GM19397 (cell line): ENCODE measurements around the gene HLCS.

Experiments used
- ATAC-seq: cut with Tn5 transposase; IDR thresholded peaks from one replicate; pipeline ENCODE4 v1.9.1; 2021; ENCODE audit warnings: mild to moderate bottlenecking, moderate library complexity; ENCODE audit not compliant: unreplicated experiment

The HLCS gene

DNA sequence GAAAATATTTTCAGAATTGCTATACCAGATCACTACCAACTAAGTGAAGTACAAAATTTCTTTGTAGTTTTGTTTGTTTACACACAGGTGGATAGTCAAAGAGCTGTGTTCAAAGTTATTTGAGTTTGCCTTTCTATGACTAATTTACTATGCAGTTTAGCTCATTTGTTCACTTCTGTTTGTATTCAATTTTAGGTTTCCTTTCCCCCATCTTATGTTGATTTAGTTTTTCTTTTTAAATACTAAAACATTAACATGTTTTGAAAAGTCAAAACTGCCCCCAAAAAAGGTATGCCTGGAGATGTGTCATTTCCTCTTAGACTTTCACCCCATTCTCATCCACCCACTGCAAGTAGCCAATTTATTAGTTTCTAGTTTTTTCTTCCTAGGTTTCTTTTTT lies 21.4 kb upstream of the HLCS start:
- no peak for ATAC-seq

DNA sequence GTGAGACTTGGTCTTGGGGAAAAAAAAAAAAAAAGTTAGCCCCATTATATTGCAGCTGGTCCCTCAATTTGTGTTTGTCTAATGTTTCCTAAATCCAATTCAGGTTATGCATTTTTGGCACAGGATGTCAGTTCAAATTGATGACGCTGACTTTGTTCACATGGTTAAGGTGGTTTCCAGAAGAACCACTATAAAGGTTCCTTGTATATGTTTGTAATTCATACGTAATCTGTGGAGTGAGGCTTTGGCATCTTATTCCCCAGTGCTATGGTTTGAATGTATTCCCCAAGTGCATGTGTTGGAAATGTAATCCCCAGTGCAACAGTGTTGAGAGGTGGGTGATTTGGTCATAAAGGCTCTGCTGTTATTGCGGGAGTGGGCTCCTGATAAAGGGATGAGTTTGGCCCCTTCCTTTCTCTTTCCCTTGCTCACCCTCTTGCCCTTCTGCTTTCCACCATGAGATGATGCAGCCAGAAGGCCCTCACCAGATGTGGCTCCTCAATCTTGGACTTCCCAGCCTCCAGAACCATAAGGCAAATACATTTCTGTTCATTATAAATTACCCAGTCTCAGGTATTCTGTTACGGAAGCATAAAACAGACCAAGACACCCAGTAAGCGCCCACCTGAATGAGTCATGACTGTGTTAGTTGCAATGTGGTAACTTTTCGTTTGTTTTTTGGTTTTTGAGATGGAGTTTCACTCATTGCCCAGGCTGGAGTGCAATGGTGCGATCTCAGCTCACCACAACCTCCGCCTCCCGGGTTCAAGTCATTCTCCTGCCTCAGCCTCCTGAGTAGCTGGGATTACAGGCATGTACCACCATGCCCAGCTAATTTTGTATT lies 19.5 kb upstream of the HLCS start:
- no peak for ATAC-seq

DNA sequence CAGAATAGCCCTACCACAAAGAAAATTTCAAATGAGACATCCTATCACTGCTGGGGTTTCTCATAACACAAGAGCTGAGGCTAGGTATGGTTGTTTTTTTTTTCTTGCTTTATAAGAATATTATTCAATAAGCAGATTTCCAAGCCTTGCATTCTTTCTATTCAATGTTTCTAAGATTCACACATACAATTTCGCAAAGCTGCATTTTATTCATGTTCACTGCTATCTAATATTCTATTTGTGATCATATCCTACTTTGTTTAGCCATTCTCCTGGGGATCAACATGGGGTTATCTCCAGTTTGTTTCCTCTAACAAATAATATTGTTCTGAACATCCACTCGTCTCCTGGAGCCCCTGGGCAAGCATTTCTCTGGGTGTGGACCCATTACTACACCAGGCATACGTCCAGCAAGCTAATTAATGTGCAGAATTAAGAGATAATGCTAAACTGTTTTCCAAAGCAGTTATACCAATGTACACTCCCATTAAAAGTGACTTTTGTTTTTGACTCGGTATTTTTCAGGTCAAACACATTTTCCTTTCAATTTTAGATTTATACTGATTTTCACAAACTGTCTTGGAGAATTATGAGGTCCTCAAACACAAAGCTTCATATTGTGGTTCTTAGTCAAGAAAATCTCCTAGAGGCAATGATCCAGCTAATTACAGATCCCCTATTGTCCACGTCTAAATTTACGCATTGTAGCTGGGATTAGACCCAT lies 15.7 kb upstream of the HLCS start:
- no peak for ATAC-seq

DNA sequence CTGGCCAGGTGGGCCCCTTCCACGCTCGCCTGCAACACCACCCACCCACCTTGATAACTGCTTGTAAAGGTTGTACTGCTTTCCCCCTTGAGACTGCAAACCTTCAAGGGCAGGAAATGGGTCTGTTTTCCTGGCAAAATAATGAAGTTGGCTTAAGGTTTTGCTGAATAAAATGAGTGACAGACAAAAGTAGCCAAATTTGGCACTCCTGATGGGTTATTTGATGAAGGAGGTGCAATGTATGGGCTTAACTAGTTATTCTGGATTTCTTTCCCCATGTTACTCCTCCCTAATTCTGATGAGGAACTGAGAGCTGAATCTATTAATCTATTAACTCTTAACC lies 14.6 kb upstream of the HLCS start:
- ATAC-seq: no peak

DNA sequence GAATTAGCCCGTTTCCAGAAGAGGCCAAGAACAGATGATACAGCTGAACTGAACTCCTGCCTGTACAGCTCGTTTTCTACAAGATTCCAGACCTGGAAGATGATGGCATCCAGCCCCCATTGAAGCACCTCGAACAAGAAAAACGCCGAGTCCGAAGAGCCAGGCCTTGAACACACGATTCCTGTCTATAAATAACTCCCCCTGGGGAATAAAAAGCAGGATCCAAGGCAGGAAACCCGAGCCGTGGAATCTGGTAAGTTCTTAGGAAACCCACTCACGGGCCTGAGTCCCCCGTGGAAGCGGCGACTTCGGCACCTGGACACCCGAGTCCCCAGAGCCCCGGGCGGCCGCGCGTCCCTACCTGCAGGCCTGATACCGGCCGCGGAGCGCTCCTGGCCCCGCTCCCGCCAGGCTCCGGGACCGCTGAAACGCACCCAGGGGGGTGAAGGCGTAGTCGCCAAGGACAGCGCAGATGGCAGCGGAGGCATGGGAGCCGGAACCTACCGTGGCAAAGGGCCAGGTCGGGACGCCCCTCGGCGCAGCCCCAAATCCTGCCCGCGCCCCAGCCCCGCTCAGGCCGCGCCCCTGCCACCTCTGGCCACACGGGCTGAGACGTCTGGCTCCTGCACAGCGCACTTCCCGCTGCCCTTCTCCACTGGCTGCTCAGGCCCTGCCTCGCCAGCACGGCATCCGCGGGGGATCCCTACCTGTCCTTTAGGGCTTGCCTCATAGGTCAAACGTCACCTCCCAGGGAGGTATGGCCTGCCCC lies 14.0 kb upstream of the HLCS start:
- no peak for ATAC-seq

DNA sequence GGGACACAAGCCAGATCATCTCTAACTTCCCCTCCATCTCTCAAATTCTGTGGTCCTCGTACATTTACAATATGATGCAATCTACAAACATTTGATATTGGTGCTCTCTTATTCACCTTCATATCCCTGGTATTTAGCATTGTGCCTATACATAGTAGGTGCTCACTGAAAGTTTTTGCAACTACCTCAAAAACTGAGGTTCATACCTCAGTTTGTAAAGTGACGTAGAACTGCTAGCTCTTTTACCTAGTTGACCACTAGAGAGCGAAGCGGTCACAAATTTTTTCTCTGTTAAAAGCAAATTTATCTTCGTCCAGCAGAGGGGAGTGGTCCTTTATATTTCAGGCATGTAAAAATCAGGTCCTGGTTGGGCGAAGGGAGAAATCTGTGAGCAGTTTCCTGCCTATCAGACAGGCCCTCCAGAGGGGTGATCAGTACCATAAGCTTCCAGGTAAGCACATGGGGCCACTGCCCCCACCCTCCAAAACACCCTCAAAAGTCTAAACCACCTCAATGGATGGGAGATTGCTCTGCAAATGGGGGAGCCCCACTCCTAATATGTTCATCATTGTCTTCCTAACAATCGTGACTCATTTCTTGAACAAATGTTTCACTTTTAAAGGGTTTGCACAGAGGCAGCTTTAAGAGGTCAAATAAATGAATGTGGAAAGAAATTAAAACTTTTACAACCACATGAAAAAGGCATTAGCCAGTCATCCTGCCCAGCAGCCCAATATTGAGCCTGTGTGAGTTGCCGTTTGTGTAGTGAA lies 10.6 kb upstream of the HLCS start:
- peak; percentile 57 for ATAC-seq

DNA sequence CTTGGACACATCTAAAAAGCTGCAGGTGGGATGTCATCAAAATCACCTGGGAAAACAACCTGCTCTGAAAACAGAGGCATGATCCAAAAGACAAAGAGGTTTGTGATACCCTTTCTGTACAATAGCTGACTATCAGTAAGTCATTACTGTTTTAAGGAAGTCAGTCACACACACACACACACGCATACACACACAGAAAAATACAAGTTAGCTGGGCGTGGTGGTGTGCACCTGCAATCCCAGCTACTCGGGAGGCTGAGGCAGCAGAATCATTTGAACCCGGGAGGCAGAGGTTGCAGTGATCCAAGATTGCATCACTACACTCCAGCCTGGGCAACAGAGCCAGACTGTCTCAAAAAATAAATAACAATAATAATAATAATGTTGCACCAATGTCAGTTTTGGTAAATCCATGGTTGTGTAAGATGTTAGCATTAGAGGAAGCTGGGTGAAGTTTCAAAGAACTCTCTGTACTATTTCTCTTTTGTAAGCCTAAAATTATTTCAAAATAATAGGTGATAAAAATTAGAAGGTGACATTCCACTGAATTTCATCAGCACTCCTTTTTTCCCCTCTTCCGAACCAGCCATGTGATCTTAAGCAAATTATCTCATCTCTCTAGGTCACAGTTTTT lies 9.9 kb upstream of the HLCS start:
- no peak for ATAC-seq

DNA sequence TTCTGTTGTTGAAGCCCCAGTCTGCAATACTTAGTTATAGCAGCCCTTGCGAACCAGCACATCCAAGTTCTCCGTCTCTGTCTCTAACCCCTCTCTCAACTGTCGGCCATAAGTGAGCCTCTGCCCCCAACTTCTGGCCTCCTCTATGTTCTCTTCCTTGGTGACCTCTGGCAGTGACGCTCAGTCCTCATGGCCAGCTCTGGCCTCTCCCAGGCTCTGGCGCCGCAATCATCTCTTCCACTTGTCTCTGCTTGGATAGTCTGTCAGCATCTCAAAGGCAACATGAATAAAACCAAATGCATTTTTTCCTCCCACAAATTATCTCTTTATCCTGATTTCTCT lies 8.4 kb upstream of the HLCS start:
- no peak for ATAC-seq

DNA sequence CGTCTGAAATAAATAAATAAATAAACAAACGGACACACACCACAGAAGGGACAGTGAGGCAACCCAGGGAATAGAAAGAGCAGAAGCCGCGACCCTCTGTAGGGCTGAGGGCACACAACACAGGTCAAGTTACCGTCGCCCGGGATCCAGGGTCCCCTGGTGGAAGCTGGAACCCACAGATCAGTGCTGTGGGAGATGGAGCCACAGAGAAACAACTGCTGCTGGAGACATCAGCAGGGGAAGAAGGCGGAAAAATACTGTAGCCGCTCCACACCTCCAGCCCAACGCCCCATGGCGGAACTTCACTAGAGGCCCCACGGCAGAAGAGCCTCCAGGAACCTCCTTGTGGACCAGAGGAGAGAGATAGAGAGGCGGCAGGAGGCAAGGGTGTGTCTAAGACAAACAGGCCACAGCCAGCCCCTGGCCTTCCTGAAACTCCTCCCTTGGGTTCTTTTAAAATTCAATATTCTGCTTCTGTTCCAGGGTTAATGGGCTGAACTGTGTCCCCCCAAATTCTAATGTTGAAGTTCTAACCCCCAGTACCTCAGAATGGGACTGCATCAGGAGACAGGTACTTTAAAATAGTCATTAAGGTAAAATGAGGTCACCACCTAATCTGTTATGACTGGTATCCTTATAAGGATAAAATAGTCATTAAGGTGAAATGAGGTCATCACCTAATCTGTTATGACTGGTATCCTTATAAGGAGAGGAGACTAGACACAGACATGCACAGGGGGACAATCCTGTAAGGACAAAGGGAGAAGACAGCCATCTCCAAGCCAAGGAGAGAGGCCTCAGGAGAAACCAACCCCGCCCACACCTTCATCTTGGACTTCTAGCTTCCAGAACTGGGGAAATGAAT lies 7.7 kb upstream of the HLCS start:
- ATAC-seq: no peak

DNA sequence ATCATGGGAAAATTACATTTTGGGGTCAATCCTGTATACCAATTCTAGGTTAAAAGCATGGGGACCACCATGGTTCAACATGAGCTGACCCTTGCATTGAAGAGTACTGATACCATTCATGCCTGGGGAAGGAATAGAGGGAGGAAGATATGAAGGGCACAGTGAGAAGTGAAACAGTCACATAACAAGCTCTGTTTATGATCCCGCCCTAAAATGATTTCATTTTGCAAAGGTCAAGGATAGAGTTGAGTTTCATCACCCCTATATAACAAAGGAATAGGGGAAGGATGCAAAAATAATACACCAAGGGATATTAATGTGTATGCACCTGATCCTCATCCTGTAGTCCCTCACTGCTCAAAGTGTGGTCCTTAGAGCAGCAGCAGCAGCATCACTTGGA lies 2.5 kb upstream of the HLCS start:
- no peak for ATAC-seq

DNA sequence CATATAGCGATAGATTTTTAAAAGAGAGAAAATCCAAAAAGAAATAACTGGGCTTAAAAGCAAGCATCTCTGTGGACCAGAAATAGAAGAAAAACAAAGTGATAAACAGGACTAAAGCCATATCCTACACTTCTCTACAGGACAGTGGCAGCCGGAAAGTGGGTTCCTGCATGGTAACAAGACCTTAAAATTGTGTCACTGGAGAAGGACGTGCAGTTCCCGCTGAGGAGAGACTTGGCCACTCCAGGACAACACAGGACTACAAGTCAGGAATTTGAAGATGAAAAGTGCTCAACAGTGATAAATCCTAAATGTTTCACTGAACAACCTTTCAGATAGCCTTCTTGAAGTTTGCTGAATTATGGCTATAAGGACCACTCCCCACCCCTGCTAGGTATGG lies 1.9 kb upstream of the HLCS start:
- no peak for ATAC-seq

DNA sequence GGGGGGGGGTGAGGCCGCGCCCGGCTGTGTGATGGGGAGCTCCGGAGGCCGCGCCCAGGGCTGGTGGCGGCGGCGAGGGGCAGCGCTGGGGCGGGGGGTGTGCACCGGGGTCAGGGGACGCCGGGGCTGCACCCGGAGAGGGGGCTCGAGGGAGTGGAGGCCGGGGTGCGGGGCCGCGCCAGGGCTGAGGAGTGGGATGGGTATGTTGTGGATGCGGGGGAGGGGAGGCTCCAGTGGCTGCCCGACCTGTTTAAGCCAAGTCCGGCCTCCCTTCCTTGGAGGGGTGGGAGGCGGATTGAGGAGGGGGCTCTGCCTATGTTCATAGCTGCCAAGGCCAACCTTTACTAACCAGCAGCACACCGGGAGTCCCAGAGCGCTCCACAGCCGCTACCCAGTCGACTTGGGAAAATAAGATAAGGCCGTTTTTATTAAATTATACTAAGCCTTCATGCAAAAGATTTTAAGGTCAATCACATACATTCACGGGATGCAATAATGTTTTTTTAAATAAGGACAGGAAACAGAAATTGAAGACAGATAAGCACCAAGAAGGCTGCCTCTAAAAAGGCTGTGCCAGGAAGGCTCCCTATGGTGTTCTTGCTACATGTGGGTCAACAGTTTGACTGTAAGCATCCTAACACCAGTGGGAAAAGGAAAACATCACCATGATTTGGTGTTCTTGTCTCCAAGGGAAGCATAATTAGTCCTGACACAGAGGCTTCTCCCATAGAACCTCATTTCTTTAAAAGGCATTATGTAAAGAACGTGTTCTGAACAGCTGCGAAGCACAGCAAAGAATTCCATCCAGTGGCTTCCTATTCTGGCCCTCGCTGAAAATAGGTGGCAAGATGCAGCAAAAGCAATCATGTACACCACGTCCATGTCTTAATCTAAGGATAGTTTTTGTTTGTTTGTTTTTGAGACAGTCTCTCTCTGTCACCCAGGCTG lies 626 bp upstream of the HLCS start:
- ATAC-seq: peak; percentile 13

DNA sequence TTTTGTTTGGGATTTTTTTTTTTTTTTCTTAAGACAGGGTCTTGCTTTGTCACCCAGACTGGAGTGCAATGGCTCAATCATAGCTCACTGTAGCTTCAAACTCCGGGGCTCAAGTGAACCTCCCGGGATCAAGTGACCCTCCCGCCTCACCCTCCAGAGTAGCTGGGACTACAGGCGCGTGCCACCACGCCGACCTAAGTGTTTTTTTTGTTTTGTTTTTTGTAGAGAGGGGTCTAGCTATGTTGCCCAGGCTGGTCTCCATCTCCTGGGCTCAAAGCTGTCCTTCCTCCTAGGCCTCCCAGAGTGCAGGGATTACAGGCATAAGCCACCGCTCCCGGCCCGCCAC lies 776 bp downstream of the HLCS start:
- no peak for ATAC-seq

DNA sequence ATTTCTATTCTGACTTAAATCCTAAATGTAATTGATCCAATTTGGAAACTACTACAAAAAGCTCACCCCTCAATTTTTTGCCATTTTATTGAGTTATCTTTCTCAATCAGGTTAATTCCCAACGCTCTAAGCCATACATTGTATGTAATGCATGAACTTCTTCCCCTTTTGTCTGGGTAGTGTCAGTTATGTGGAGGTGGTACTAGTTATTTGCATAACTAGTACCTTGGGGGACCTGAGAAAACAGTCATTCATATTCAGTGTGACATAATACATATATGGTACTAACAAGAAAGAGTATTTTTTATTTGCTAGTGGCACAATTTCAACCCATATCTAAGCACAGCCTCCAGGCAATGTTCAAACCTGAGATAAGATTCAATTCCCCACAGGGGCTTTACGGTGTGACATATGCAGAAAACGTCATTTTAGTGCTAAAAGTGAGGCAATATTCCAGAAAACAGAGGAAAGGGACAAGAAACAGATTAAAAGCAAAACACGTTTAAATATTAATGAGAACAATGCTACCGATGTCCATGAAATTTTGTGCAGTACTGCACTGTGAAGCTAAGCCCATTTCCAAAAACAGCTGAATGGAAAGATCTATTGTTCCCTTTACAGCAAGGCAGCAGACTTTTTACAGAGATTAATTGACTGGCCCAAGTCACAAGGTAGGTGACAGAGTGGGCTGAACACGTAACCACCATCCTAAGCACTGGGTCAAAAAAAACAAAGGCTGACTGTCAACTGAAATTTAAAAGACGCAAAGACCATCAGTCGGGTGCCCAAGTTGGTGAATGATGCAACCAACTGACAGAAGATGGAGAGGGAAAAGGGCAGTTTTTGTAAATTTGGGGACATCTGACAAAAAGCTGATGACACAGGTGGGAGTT lies 1.4 kb downstream of the HLCS start:
- ATAC-seq: no peak

DNA sequence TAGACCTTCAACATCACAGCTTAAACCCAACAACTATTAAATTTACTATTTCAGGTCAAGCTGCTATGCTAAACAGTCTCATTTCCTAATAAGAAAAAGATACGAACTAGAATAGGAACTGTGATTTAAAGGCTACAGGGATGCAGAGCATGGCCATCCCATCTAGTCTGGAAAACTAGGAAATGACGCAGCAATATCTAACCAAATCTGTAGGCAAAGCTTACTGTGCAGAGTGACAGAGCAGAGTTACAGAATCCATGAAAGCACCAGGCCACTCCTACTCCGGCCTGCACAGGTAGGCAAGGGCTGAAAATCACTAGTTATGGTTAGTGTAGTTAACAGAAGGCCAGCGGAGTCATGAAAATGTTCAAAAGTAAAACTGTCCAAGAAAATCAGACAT lies 2.1 kb downstream of the HLCS start:
- ATAC-seq: no peak

DNA sequence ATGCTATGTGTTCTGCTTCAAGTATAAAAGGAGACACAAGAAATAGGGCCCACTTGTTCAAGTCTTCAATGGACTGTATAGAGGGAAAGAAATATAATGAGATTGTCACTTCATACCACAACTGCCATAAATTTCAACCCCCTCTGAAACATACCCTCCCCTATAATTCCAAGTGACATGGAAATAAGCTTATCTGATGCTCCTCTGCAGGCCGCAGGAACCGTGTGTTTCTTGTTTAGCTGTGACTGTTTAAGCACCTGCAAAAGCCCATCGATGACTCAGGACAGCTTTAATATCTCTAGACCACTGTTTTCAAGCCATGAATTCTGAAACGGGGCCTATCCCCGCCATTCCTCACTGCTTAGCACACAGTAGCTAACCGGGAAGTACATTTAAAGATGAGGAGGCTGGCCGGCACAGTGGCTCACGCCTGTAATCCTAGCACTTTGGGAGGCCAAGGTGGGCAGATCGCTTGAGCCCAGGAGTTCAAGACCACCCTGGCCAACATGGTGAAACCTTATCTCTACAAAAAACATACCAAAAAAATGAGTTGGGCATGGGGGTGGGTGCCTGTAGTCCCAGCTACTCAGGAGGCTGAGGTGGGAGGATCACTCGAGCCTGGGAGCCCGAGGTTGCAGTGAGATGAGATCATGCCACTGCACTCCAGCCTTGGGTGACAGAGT lies 4.2 kb downstream of the HLCS start:
- ATAC-seq: no peak

DNA sequence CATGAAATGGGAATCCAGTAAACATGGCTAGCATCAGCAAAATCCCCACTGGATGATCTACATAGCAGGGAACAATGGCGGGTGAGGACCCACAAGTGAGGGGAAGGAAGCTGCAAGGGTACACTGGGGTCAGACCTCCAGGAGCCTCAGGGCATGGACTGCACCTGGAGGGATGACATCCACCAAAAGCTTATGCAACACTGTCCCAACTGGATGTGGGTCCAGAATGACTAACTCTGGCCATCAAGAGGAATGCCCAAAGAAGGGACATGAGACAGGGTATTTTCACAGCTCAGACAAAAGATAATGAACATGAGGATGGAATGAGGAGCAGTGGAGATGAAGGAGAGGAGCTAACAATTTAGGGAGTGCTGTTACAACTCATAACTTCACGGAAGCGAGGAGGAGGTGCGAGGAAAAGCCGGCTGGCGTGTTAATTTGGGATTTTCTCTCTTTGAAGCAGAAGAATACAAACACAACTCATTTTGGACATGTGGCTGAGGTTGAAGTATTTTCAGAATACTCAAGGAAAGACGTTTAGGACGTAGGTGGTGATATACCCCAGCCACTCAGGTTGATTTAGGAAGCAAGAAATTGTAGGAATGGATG lies 5.7 kb downstream of the HLCS start:
- ATAC-seq: no peak
